ENCODE data around the gene CCDC50. TPM values are rescaled to one million over a fixed set of nuclear protein-coding genes. Genes with fewer than 3 reads are reported as not detected.

The CCDC50 gene
- total RNA-seq, 4 donors from 2014 or later: 133 to 248 (median 194) TPM

DNA sequence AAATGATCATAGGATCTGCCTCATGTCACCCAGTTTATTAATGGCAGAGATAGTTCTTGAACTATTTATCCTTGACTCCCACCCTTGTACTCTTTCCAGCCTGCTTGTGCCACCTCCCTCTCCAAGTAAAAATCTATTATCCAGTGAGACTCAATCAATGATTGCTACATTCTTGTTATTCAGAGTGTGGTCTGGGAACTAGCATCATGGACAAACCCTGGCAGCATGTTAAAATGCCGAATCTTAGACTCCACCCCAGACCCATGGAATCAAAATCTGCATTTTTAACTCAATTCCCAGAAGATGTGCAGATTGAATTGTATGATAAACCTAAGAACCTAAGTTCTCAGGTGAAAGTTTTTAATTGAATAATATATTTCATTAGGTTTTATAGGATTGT lies 97.1 kb downstream of the CCDC50 start:
- no peaks in the 10 kb centered on the region for H3K27me3 ChIP-seq
- no peaks in the 10 kb centered on the region for H3K4me1 ChIP-seq
- TF ChIP-seq, protein P1, sequence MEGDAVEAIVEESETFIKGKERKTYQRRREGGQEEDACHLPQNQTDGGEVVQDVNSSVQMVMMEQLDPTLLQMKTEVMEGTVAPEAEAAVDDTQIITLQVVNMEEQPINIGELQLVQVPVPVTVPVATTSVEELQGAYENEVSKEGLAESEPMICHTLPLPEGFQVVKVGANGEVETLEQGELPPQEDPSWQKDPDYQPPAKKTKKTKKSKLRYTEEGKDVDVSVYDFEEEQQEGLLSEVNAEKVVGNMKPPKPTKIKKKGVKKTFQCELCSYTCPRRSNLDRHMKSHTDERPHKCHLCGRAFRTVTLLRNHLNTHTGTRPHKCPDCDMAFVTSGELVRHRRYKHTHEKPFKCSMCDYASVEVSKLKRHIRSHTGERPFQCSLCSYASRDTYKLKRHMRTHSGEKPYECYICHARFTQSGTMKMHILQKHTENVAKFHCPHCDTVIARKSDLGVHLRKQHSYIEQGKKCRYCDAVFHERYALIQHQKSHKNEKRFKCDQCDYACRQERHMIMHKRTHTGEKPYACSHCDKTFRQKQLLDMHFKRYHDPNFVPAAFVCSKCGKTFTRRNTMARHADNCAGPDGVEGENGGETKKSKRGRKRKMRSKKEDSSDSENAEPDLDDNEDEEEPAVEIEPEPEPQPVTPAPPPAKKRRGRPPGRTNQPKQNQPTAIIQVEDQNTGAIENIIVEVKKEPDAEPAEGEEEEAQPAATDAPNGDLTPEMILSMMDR (IDR thresholded peaks at IDR 0.05): no peak
- TF ChIP-seq EP300 (IDR thresholded peaks at IDR 0.05) (no peak), POLR2A (IDR thresholded peaks at IDR 0.05) (no peak), POLR2AphosphoS5 (IDR thresholded peaks at IDR 0.05) (no peak)
- WGBS, 2 donors (ENCODE audit: low coverage in 1 of 2): 27 to 100% methylated on average over 1 of the region's 1 CpG
- H3K27ac ChIP-seq: no peak overlapping the region
- H3K4me3 ChIP-seq: no peak overlapping the region
- H3K9me3 ChIP-seq: no peaks in the 10 kb centered on the region
- ATAC-seq: no peak
- H3K36me3 ChIP-seq: no peaks in the 10 kb centered on the region

DNA sequence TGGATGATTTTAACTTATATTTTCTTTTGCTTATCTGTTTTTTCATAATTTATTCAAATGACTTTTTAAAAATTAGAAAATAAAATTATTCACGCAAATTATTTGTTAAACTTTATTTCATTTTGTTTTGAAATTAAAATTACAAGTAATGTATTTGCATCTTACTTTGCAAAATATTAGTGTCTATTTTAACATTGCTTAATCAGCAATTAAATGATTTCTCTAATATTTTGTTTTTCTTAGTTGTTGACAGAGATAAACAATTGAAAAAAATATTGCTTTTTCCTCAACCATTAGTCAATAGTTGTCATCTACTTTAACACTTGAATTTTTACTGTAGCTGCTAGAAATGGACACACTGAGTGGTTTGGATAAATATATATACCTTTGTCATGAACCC lies 99.0 kb downstream of the CCDC50 start:
- 100% methylated on average over 1 of the region's 1 CpG for WGBS, 2 donors (ENCODE audit: low coverage in 1 of 2)
- ATAC-seq: no peak

DNA sequence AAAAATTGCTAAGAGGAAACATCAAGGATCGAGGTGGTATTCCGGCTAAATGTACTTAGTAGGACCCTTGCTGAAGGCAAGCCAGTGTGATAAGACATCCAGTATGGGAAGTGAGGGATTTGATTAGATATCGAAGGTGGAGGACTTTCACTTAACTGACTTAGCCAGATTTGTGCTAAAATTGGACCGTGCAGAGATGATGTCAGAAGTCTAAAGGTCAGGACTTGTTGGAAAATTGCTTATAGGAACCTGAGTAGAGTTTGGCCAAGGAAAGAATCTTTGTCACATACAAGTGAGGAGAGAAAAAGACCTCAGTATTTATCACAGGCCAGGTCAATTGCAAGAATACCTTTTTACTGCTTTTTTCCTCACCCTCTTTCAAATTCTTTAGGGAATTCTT lies 100.9 kb downstream of the CCDC50 start:
- Histone ChIP-seq H3K4me3 (no peak overlapping the region), H3K9me3 (no peaks in the 10 kb centered on the region), H3K27ac (no peak overlapping the region), H3K36me3 (no peaks in the 10 kb centered on the region), H3K4me1 (no peaks in the 10 kb centered on the region), H3K27me3 (no peaks in the 10 kb centered on the region)
- TF ChIP-seq POLR2A (IDR thresholded peaks at IDR 0.05) (no peak), POLR2AphosphoS5 (IDR thresholded peaks at IDR 0.05) (no peak), EP300 (IDR thresholded peaks at IDR 0.05) (no peak)
- TF ChIP-seq, protein P1 (IDR thresholded peaks at IDR 0.05): no peak
- WGBS, 2 donors (ENCODE audit: low coverage in 1 of 2): 59 to 65% methylated on average over 4 of the region's 4 CpGs
- ATAC-seq: no peak

More for the DNA sequence above, 99.0 kb downstream of the CCDC50 start:
- Histone ChIP-seq H3K4me1 (no peaks in the 10 kb centered on the region), H3K36me3 (no peaks in the 10 kb centered on the region), H3K4me3 (no peak overlapping the region), H3K27ac (no peak overlapping the region), H3K27me3 (no peaks in the 10 kb centered on the region), H3K9me3 (no peaks in the 10 kb centered on the region)
- TF ChIP-seq POLR2AphosphoS5 (IDR thresholded peaks at IDR 0.05) (no peak), POLR2A (IDR thresholded peaks at IDR 0.05) (no peak), EP300 (IDR thresholded peaks at IDR 0.05) (no peak)
- TF ChIP-seq, protein P1 (IDR thresholded peaks at IDR 0.05): no peak

DNA sequence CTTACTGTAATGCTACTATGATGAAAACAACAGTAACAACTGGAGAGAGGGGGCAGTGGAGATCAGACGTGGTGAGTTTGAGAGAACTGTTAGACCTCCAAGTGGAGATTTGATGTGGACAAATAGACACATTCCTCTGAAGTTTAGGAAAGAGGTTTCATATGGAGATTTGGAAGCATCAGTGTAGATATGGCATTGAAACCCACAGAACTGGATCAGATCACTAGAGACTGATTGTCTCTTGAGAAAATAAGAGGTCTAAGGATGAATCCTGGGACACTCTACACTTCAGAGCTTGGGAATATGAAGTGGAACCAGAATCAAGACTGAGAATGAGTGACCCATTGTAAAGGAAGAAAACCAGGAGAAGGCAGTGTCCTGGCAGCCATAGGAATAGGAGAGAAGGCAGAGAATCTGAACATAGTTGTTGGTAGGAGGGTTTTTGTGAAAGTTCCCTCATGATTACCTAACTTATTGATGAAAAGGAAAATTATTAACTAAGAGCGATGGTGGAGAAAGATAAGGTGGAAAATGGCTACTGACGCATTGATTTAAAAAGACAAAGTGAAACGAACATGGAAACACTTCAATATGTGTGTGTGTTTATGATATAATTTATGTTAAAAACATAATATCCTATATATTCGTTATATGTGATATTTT lies 102.1 kb downstream of the CCDC50 start:
- no peak for ATAC-seq
- no peaks in the 10 kb centered on the region for H3K9me3 ChIP-seq
- TF ChIP-seq POLR2A (IDR thresholded peaks at IDR 0.05) (no peak), EP300 (IDR thresholded peaks at IDR 0.05) (no peak), POLR2AphosphoS5 (IDR thresholded peaks at IDR 0.05) (no peak)
- TF ChIP-seq, protein P1 (IDR thresholded peaks at IDR 0.05): no peak
- no peak overlapping the region for H3K4me3 ChIP-seq
- H3K4me1 ChIP-seq: no peaks in the 10 kb centered on the region
- H3K27me3 ChIP-seq: no peaks in the 10 kb centered on the region
- H3K27ac ChIP-seq: no peak overlapping the region
- no peaks in the 10 kb centered on the region for H3K36me3 ChIP-seq
- 64 to 88% methylated on average over 4 to 5 of the region's 5 CpGs for WGBS, 2 donors (ENCODE audit: low coverage in 1 of 2)

DNA sequence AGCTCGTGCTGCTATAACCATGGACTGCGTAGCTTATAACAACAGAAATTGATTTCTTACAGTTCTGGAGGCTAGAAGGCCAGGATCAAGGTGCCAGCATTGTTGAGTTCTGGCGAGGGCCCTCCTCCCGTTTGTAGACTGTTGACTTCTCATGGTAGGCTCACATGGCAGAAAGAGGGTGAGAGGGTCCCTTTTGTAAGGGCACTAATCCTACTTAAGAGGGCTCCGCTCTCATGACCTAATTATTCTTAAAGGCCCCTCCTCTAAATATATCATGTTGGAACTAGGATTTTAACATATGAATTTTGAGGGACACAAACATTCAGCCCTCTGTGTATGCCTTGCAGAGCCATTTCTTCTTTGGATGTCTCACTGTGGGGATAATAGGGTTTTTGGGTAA lies 103.0 kb downstream of the CCDC50 start:
- no peaks in the 10 kb centered on the region for H3K27me3 ChIP-seq
- H3K4me1 ChIP-seq: no peaks in the 10 kb centered on the region
- no peaks in the 10 kb centered on the region for H3K36me3 ChIP-seq
- TF ChIP-seq POLR2AphosphoS5 (IDR thresholded peaks at IDR 0.05): no peak
- no peak for TF ChIP-seq EP300 (IDR thresholded peaks at IDR 0.05)
- TF ChIP-seq POLR2A (IDR thresholded peaks at IDR 0.05): no peak
- TF ChIP-seq, protein P1 (IDR thresholded peaks at IDR 0.05): no peak
- 86 to 100% methylated on average over 2 to 3 of the region's 5 CpGs for WGBS, 2 donors (ENCODE audit: low coverage in 1 of 2)
- H3K27ac ChIP-seq: no peak overlapping the region
- ATAC-seq: no peak
- no peak overlapping the region for H3K4me3 ChIP-seq
- no peaks in the 10 kb centered on the region for H3K9me3 ChIP-seq
